HCT116 (cell line): ENCODE results near the gene RPS24. TPM values are rescaled to one million over a fixed set of nuclear protein-coding genes. Genes with fewer than 3 reads are reported as not detected.

ENCODE experiments used
- ATAC-seq: fragments of 200-7000 bp; cut with Tn5 transposase; 2 replicates; pipeline ENCODE4 v1.9.1; 2020; ENCODE audit warnings: mild to moderate bottlenecking, moderate library complexity
- BruUV-seq: library from RNA; stranded (reverse); fragments of 400-500 nt; replicated peaks from 2 replicates; lab custom pipeline; 2021; lab: Mats Ljungman, UMichigan
- CTCF ChIA-PET: fragments of 300-600 bp; sonication (Branson Sonifier 250); formaldehyde crosslinking; loops from one replicate; lab custom pipeline; 2021; ENCODE audit warnings: antibody characterized with exemption; lab: Charles Lee
- POLR2A ChIA-PET: fragments of 300-600, 350-600 bp; sonication (Branson Sonifier 250); formaldehyde crosslinking; loops from one replicate; lab custom pipeline; 2021; ENCODE audit warnings: antibody characterized with exemption; lab: Charles Lee
- RAD21 ChIA-PET, 2 experiments: fragments of 300-600 bp; sonication (Branson Sonifier 250); formaldehyde crosslinking; loops; one replicate each; lab custom pipeline; 2023; ENCODE audit warnings: low total read pairs in 2 of 2; ENCODE audit not compliant: uncharacterized antibody in 2 of 2, unreplicated experiment in 2 of 2, low non-redundant PET in 1 of 2; lab: Charles Lee
- DNase-seq: peaks from one replicate; pipeline ENCODE4 v3.0.0-alpha.2; 2010; ENCODE audit warnings: low read depth, low spot score
- H2AFZ ChIP-seq: fragments of 200-600 bp; shearing (Covaris generic), sonication (generic); 2 replicates; pipeline ENCODE4 v1.6.1; 2017; ENCODE audit warnings: low read depth, mixed run types, mixed read lengths, antibody characterized with exemption, low read length; ENCODE audit not compliant: poor library complexity, severe bottlenecking
- H3K27ac ChIP-seq: 2 replicates; pipeline ENCODE4 v1.5.1; 2012; ENCODE audit warnings: low read depth, low read length
- H3K27me3 ChIP-seq: fragments of 200-600 bp; sonication (generic); 2 replicates; pipeline ENCODE4 v1.6.1; 2016; ENCODE audit warnings: mixed run types, low read length, mixed read lengths; ENCODE audit not compliant: insufficient read depth
- H3K36me3 ChIP-seq, 2 experiments: fragments of 200-500 bp in 1 of 2; fragments of 200-600 bp in 1 of 2; sonication (Bioruptor generic) in 1 of 2; sonication (generic) in 1 of 2; 2 replicates each; pipeline versions ENCODE4 v1.5.1 to v1.6.1; 2014 to 2016; ENCODE audit warnings: low read length in 2 of 2, inconsistent platforms in 1 of 2, mixed read lengths in 1 of 2, mixed run types in 1 of 2; ENCODE audit not compliant: insufficient read depth in 2 of 2, control insufficient read depth in 1 of 2
- H3K4me1 ChIP-seq, 2 experiments: fragments of 200-600 bp in 1 of 2; sonication (generic) in 1 of 2; 2 replicates each; pipeline versions ENCODE4 v1.5.1 to v1.6.1; 2012 to 2017; ENCODE audit warnings: low read length in 2 of 2, inconsistent platforms in 1 of 2, mild to moderate bottlenecking in 1 of 2, mixed read lengths in 1 of 2, mixed run types in 1 of 2, moderate library complexity in 1 of 2; ENCODE audit not compliant: insufficient read depth in 2 of 2, control insufficient read depth in 1 of 2
- H3K4me2 ChIP-seq: fragments of 200-600 bp; sonication (generic); 2 replicates; pipeline ENCODE4 v1.6.1; 2017; ENCODE audit warnings: mixed run types, low read length, mixed read lengths
- H3K4me3 ChIP-seq, 2 experiments: fragments of 200-600 bp in 1 of 2; sonication (generic) in 1 of 2; replicated peaks in 1 of 2; 2 replicates each; pipeline ENCODE4 v1.5.1; 2011 to 2016; ENCODE audit warnings: low read length in 2 of 2, control low read depth in 1 of 2, low read depth in 1 of 2, mild to moderate bottlenecking in 1 of 2, mixed read lengths in 1 of 2, mixed run types in 1 of 2
- H3K79me2 ChIP-seq: fragments of 200-600 bp; sonication (generic); 2 replicates; pipeline ENCODE4 v1.6.1; 2017; ENCODE audit warnings: mild to moderate bottlenecking, mixed run types, low read length, moderate library complexity, mixed read lengths; ENCODE audit not compliant: insufficient read depth
- H3K9ac ChIP-seq: fragments of 200-600 bp; sonication (generic); 2 replicates; pipeline ENCODE4 v1.6.1; 2016; ENCODE audit warnings: low read length, mixed read lengths
- H3K9me2 ChIP-seq: fragments of 200-600 bp; sonication (generic), shearing (Covaris generic); 2 replicates; pipeline ENCODE4 v1.6.1; 2017; ENCODE audit warnings: mixed run types, mild to moderate bottlenecking, moderate library complexity; ENCODE audit not compliant: insufficient read depth
- H3K9me3 ChIP-seq, 2 experiments: fragments of 200-500 bp in 1 of 2; fragments of 200-600 bp in 1 of 2; sonication (Bioruptor generic) in 1 of 2; sonication (generic) in 1 of 2; 2 replicates each; pipeline ENCODE4 v1.6.1; 2014 to 2017; ENCODE audit warnings: low read length in 2 of 2, mixed read lengths in 2 of 2, inconsistent platforms in 1 of 2, low read depth in 1 of 2, mild to moderate bottlenecking in 1 of 2, mixed run types in 1 of 2, moderate library complexity in 1 of 2; ENCODE audit not compliant: control insufficient read depth in 1 of 2, insufficient read depth in 1 of 2
- H4K20me1 ChIP-seq: fragments of 200-600 bp; sonication (generic), shearing (Covaris generic); 2 replicates; pipeline ENCODE4 v1.6.1; 2017; ENCODE audit warnings: mixed run types, mild to moderate bottlenecking, moderate library complexity; ENCODE audit not compliant: insufficient read depth
- ATF3 ChIP-seq: IDR thresholded peaks from 2 replicates; pipeline ENCODE4 v1.6.1; 2012
- CTCF ChIP-seq, 3 experiments: fragments of 200-600 bp in 1 of 3; sonication (generic) in 1 of 3; IDR thresholded peaks in 2 of 3; conservative IDR thresholded peaks in 1 of 3; 2 replicates each; pipeline ENCODE4 v1.5.1; 2012 to 2017; ENCODE audit warnings: low read depth in 2 of 3, low read length in 2 of 3, antibody characterized with exemption in 1 of 3, borderline replicate concordance in 1 of 3, control low read depth in 1 of 3, mild to moderate bottlenecking in 1 of 3, mixed read lengths in 1 of 3, mixed run types in 1 of 3, moderate library complexity in 1 of 3; ENCODE audit not compliant: insufficient read depth in 1 of 3
- EZH2phosphoT487 ChIP-seq: fragments of 200-600 bp; IDR thresholded peaks from 2 replicates; pipeline ENCODE4 v1.6.1; 2018; ENCODE audit warnings: antibody characterized with exemption, borderline replicate concordance
- POLR2A ChIP-seq: IDR thresholded peaks from 2 replicates; pipeline ENCODE4 v1.7.0; 2011; ENCODE audit warnings: borderline replicate concordance; ENCODE audit not compliant: insufficient read depth, insufficient read length; ENCODE audit errors: extremely low read depth
- POLR2AphosphoS5 ChIP-seq: IDR thresholded peaks from 2 replicates; pipeline ENCODE4 v1.6.1; 2011; ENCODE audit warnings: mild to moderate bottlenecking, low read depth, low read length, moderate library complexity
- REST ChIP-seq: IDR thresholded peaks from 2 replicates; pipeline ENCODE4 v1.6.1; 2012; ENCODE audit warnings: low read depth
- SRF ChIP-seq: IDR thresholded peaks from 2 replicates; pipeline ENCODE4 v1.6.1; 2012; ENCODE audit warnings: low read depth
- TCF7L2 ChIP-seq: IDR thresholded peaks from 2 replicates; pipeline ENCODE4 v1.7.0; 2011; ENCODE audit warnings: borderline replicate concordance, inconsistent platforms; ENCODE audit not compliant: insufficient read depth, insufficient read length; ENCODE audit errors: extremely low read depth
- YY1 ChIP-seq: IDR thresholded peaks from 2 replicates; pipeline ENCODE4 v1.6.1; 2011; ENCODE audit warnings: low read length, low read depth, moderate library complexity, mild to moderate bottlenecking; ENCODE audit not compliant: insufficient replicate concordance; ENCODE audit errors: extremely low read depth
- intact Hi-C: fragments of 100-400 bp; cut with micrococcal nuclease; formaldehyde crosslinking; loops from 2 replicates; pipeline ENCODE4 v1.10.0; 2022
- total RNA-seq: library from RNA; stranded (reverse); gene quantifications from one replicate; pipeline ENCODE4 v1.2.1, GENCODE V29; 2021; ENCODE audit not compliant: unreplicated experiment

Gene RPS24
- total RNA-seq, 1 experiment from 2014 or later: 1,764 TPM

- Histone ChIP-seq H3K27ac (no peak overlapping the region), H3K9me2 (no peaks in the 10 kb centered on the region), H2AFZ (no peak overlapping the region), H3K4me2 (no peak overlapping the region), H3K27me3 (no peaks in the 10 kb centered on the region), H3K36me3 (peaks cover 52 to 71% of the 10 kb centered on the region in 2 experiments), H3K4me3 (no peak overlapping the region), H3K79me2 (no peaks in the 10 kb centered on the region), H3K4me1 (no peaks in the 10 kb centered on the region), H4K20me1 (no peaks in the 10 kb centered on the region), H3K9me3 (no peaks in the 10 kb centered on the region), H3K9ac (no peak overlapping the region)
- RAD21 ChIA-PET: no interaction called here
- TF ChIP-seq ATF3: no peak
- no peak for TF ChIP-seq EZH2phosphoT487
- no peak for TF ChIP-seq POLR2AphosphoS5
- TF ChIP-seq YY1: no peak
- TF ChIP-seq CTCF (IDR thresholded peaks at IDR 0.05 in 2 of 3, conservative IDR thresholded peaks at IDR 0.05 in 1 of 3; ENCODE audit: borderline replicate concordance in 1 of 3, insufficient read depth in 1 of 3, low read depth in 2 of 3, low read length in 2 of 3): no peak
- no peak for TF ChIP-seq POLR2A
- TF ChIP-seq TCF7L2: no peak
- no peak for TF ChIP-seq SRF
- TF ChIP-seq REST: no peak
- intact Hi-C loops: no loop called here
- BruUV-seq: no TSS peak
- ATAC-seq: no peak
- CTCF ChIA-PET: no interaction called here
- POLR2A ChIA-PET: no interaction called here
- no peak for DNase-seq
These were observed 45.9 kb upstream of the RPS24 start for GRCh38 chr10:77987671-77988255.
